ENCODE data around the gene FMO2. TPM values are rescaled to one million over a fixed set of nuclear protein-coding genes. Genes with fewer than 3 reads are reported as not detected.

Gene FMO2
- total and polyA plus RNA-seq, 2 of the 8 experiments (the other 6 are each of a cell fraction or from before 2014, with no cell fraction given), result not detected

- TF ChIP-seq CREB1 (IDR thresholded peaks at IDR 0.05) (no peak), SRF (IDR thresholded peaks at IDR 0.05; ENCODE audit: low read depth, low read length) (no peak), POU5F1 (IDR thresholded peaks at IDR 0.05; ENCODE audit: low read depth, low read length) (no peak), EZH2 (IDR thresholded peaks at IDR 0.05; ENCODE audit: low read depth, low read length, severe bottlenecking) (no peak), MAFK (IDR thresholded peaks at IDR 0.05; ENCODE audit: low read depth, low read length) (no peak), BACH1 (IDR thresholded peaks at IDR 0.05; ENCODE audit: low read length) (no peak), KDM1A (IDR thresholded peaks at IDR 0.05; ENCODE audit: borderline replicate concordance, low read length) (no peak), CEBPB (IDR thresholded peaks at IDR 0.05; ENCODE audit: low read depth, low read length) (no peak)
Measured at GRCh38 chr1:171213559-171214454, 28.7 kb downstream of the FMO2 start (continued).

All from H1 (cell line).